Nephron progenitor cell (in vitro differentiated cells): ENCODE results near the gene TTLL8.

Experiments used
- DNase-seq: peaks from one replicate; pipeline ENCODE4 v3.0.0; 2021
- H3K27ac Mint-ChIP-seq: 2 replicates; pipeline ENCODE4 v1.8.0; 2021; ENCODE audit warnings: mild to moderate bottlenecking, moderate library complexity, mixed read lengths
- H3K27me3 Mint-ChIP-seq: 2 replicates; pipeline ENCODE4 v1.8.0; 2021; ENCODE audit warnings: mild to moderate bottlenecking, low read depth, mixed read lengths; ENCODE audit not compliant: poor library complexity
- H3K36me3 Mint-ChIP-seq: 2 replicates; pipeline ENCODE4 v1.8.0; 2021; ENCODE audit warnings: low read depth, mixed read lengths
- H3K4me1 Mint-ChIP-seq: 2 replicates; pipeline ENCODE4 v1.8.0; 2021; ENCODE audit warnings: mixed read lengths
- H3K4me3 Mint-ChIP-seq: 2 replicates; pipeline ENCODE4 v1.8.0; 2021; ENCODE audit warnings: mild to moderate bottlenecking, moderate library complexity, mixed read lengths
- H3K9me3 Mint-ChIP-seq: 2 replicates; pipeline ENCODE4 v1.8.0; 2021; ENCODE audit warnings: mild to moderate bottlenecking, moderate library complexity, mixed read lengths
- CTCF ChIP-seq: fragments of 200-600 bp; sonication (generic); IDR thresholded peaks from 2 replicates; pipeline ENCODE4 v1.5.0; 2021; ENCODE audit warnings: antibody characterized with exemption

Gene TTLL8

GRCh38 chr22:50027639-50028537 lies 30.2 kb downstream of the TTLL8 start:
- H3K4me1 Mint-ChIP-seq = peaks cover 5% of the 10 kb centered on the region
- DNase-seq = no peak
- no peak overlapping the region for H3K4me3 Mint-ChIP-seq
- no peak overlapping the region for H3K27ac Mint-ChIP-seq
- TF ChIP-seq CTCF = no peak
- peaks cover 11% of the 10 kb centered on the region for H3K9me3 Mint-ChIP-seq
- no peaks in the 10 kb centered on the region for H3K36me3 Mint-ChIP-seq
- H3K27me3 Mint-ChIP-seq = peaks cover 76% of the 10 kb centered on the region

- H3K4me1 Mint-ChIP-seq = no peaks in the 10 kb centered on the region
- no peak overlapping the region for H3K27ac Mint-ChIP-seq
- peaks cover 11% of the 10 kb centered on the region for H3K9me3 Mint-ChIP-seq
- peaks cover 65% of the 10 kb centered on the region for H3K27me3 Mint-ChIP-seq
- no peak for DNase-seq
- no peak overlapping the region for H3K4me3 Mint-ChIP-seq
- TF ChIP-seq CTCF = no peak
- H3K36me3 Mint-ChIP-seq = no peaks in the 10 kb centered on the region
Measured at GRCh38 chr22:50025993-50026392, 32.1 kb downstream of the TTLL8 start.

- DNase-seq = no peak
- peaks cover 11% of the 10 kb centered on the region for H3K9me3 Mint-ChIP-seq
- peaks cover 39% of the 10 kb centered on the region for H3K27me3 Mint-ChIP-seq
- TF ChIP-seq CTCF = no peak
- H3K27ac Mint-ChIP-seq = no peak overlapping the region
- no peak overlapping the region for H3K4me3 Mint-ChIP-seq
- H3K4me1 Mint-ChIP-seq = no peaks in the 10 kb centered on the region
- H3K36me3 Mint-ChIP-seq = no peaks in the 10 kb centered on the region
Measured at GRCh38 chr22:50022171-50022819, 35.8 kb downstream of the TTLL8 start.

- Mint-ChIP-seq H3K27me3 (peaks cover 22% of the 10 kb centered on the region), H3K4me1 (no peaks in the 10 kb centered on the region), H3K27ac (no peak overlapping the region), H3K4me3 (no peak overlapping the region), H3K9me3 (peaks cover 11% of the 10 kb centered on the region), H3K36me3 (no peaks in the 10 kb centered on the region)
- no peak for DNase-seq
- TF ChIP-seq CTCF = no peak
Measured at GRCh38 chr22:50020606-50021005, 37.5 kb downstream of the TTLL8 start.

GRCh38 chr22:50019316-50019715 lies 38.8 kb downstream of the TTLL8 start:
- DNase-seq = no peak
- TF ChIP-seq CTCF = no peak

More at GRCh38 chr22:50019316-50019715, 38.8 kb downstream of the TTLL8 start:
- Mint-ChIP-seq H3K27me3 (peaks cover 15% of the 10 kb centered on the region), H3K9me3 (peaks cover 3% of the 10 kb centered on the region), H3K4me1 (no peaks in the 10 kb centered on the region), H3K4me3 (no peak overlapping the region), H3K27ac (no peak overlapping the region), H3K36me3 (no peaks in the 10 kb centered on the region)
